GM21367 (cell line): Measurements from ENCODE around the gene RSL24D1.

ENCODE experiments used
- ATAC-seq: cut with Tn5 transposase; IDR thresholded peaks from one replicate; pipeline ENCODE4 v1.9.1; 2021; ENCODE audit not compliant: unreplicated experiment

RSL24D1 gene

GRCh38 chr15:55196458-55197361 is at the start of gene RSL24D1:
TSS of gene RSL24D1 (minus strand) at chr15:55196941. CDS start at chr15:55196890, 51 bp downstream.
- peak; percentile 97 for ATAC-seq

- no peak for ATAC-seq
These were observed 48.3 kb upstream of the RSL24D1 start for GRCh38 chr15:55245059-55245458.

- ATAC-seq, result no peak
These were observed 45.1 kb upstream of the RSL24D1 start for GRCh38 chr15:55241891-55242290.

- ATAC-seq, result no peak
These were observed 44.4 kb upstream of the RSL24D1 start for GRCh38 chr15:55241186-55241585.

GRCh38 chr15:55240125-55240760 is 43.5 kb upstream of the RSL24D1 start:
- ATAC-seq, result no peak

GRCh38 chr15:55239440-55240124 is 42.8 kb upstream of the RSL24D1 start:
- ATAC-seq, result no peak

GRCh38 chr15:55238877-55239276 is 42.1 kb upstream of the RSL24D1 start:
- no peak for ATAC-seq

GRCh38 chr15:55237219-55238130 is 40.7 kb upstream of the RSL24D1 start:
- no peak for ATAC-seq

- ATAC-seq, result no peak
These were observed 38.9 kb upstream of the RSL24D1 start for GRCh38 chr15:55235546-55236036.

GRCh38 chr15:55234800-55235104 is 38.0 kb upstream of the RSL24D1 start:
- no peak for ATAC-seq

- ATAC-seq, result no peak
These were observed 37.5 kb upstream of the RSL24D1 start for GRCh38 chr15:55234104-55234799.

- no peak for ATAC-seq
These were observed 34.7 kb upstream of the RSL24D1 start for GRCh38 chr15:55231455-55231854.

- no peak for ATAC-seq
These were observed 34.2 kb upstream of the RSL24D1 start for GRCh38 chr15:55230953-55231352.

GRCh38 chr15:55230051-55230670 is 33.4 kb upstream of the RSL24D1 start:
- no peak for ATAC-seq

- no peak for ATAC-seq
These were observed 29.4 kb upstream of the RSL24D1 start for GRCh38 chr15:55226127-55226526.

GRCh38 chr15:55224892-55225291 is 28.2 kb upstream of the RSL24D1 start:
- ATAC-seq, result no peak

GRCh38 chr15:55222588-55222987 is 25.8 kb upstream of the RSL24D1 start:
- ATAC-seq, result peak; percentile 64

- ATAC-seq, result peak; percentile 45
These were observed 24.6 kb upstream of the RSL24D1 start for GRCh38 chr15:55221090-55222011.

- ATAC-seq, result no peak
These were observed 23.9 kb upstream of the RSL24D1 start for GRCh38 chr15:55220606-55221005.
